WTC11 (cell line): ENCODE measurements around the gene LAMC3. TPM values are rescaled to one million over a fixed set of nuclear protein-coding genes. Genes with fewer than 3 reads are reported as not detected.

Experiments
- ATAC-seq: fragments of 200-7000 bp; cut with Tn5 transposase; 2 replicates; pipeline ENCODE4 v1.10.0; 2021; ENCODE audit warnings: mild to moderate bottlenecking, moderate library complexity
- CTCF ChIA-PET: fragments of 300-600 bp; sonication (Branson Sonifier 250); formaldehyde crosslinking; loops from one replicate; lab custom pipeline; 2021; ENCODE audit warnings: antibody characterized with exemption; lab: Charles Lee
- POLR2A ChIA-PET: fragments of 350-600 bp; sonication (Branson Sonifier 250); formaldehyde crosslinking; loops from one replicate; lab custom pipeline; 2021; ENCODE audit warnings: antibody characterized with exemption; lab: Charles Lee
- DNase-seq: peaks from one replicate; pipeline ENCODE4 v3.0.0; 2021; ENCODE audit warnings: low spot score
- H3K27ac Mint-ChIP-seq: 2 replicates; pipeline ENCODE4 v1.8.0; 2021; ENCODE audit warnings: mixed read lengths
- H3K27me3 Mint-ChIP-seq: 2 replicates; pipeline ENCODE4 v1.8.0; 2021; ENCODE audit warnings: low read depth, mild to moderate bottlenecking, moderate library complexity, mixed read lengths
- H3K36me3 Mint-ChIP-seq: 2 replicates; pipeline ENCODE4 v1.8.0; 2021; ENCODE audit warnings: mixed read lengths
- H3K4me1 Mint-ChIP-seq: 2 replicates; pipeline ENCODE4 v1.8.0; 2022; ENCODE audit warnings: mixed read lengths
- H3K4me3 Mint-ChIP-seq: 2 replicates; pipeline ENCODE4 v1.8.0; 2021; ENCODE audit warnings: mild to moderate bottlenecking, moderate library complexity, mixed read lengths
- H3K9me3 Mint-ChIP-seq: 2 replicates; pipeline ENCODE4 v1.8.0; 2021; ENCODE audit warnings: mixed read lengths
- AFF4 ChIP-seq: sonication (generic); formaldehyde crosslinking; IDR thresholded peaks from 2 replicates; pipeline ENCODE4 v1.8.1; 2023; ENCODE audit warnings: mild to moderate bottlenecking, missing genetic modification reagents, borderline replicate concordance
- ATF2 ChIP-seq: sonication (generic); formaldehyde crosslinking; IDR thresholded peaks from 2 replicates; pipeline ENCODE4 v1.8.1; 2022; ENCODE audit warnings: low read depth, missing genetic modification reagents, borderline replicate concordance
- ATF3 ChIP-seq: sonication (generic); formaldehyde crosslinking; conservative IDR thresholded peaks from 2 replicates; pipeline ENCODE4 v1.8.1; 2022; ENCODE audit warnings: mild to moderate bottlenecking, missing genetic modification reagents
- CREB1 ChIP-seq: sonication (generic); formaldehyde crosslinking; IDR thresholded peaks from 2 replicates; pipeline ENCODE4 v1.8.0; 2023; ENCODE audit warnings: mild to moderate bottlenecking, missing genetic modification reagents
- ERG ChIP-seq: fragments of 250-450 bp; sonication (Bioruptor Pico); IDR thresholded peaks from 2 replicates; pipeline ENCODE4 v1.8.0; 2021; ENCODE audit warnings: mild to moderate bottlenecking
- KAT7 ChIP-seq: sonication (generic); formaldehyde crosslinking; IDR thresholded peaks from 2 replicates; pipeline ENCODE4 v1.8.1; 2023; ENCODE audit warnings: missing genetic modification reagents, mild to moderate bottlenecking, borderline replicate concordance
- PRRX2 ChIP-seq: fragments of 250-450 bp; sonication (Bioruptor Pico); IDR thresholded peaks from 2 replicates; pipeline ENCODE4 v1.8.0; 2021; ENCODE audit warnings: mild to moderate bottlenecking
- TEAD1 ChIP-seq: sonication (generic); formaldehyde crosslinking; IDR thresholded peaks from 2 replicates; pipeline ENCODE4 v1.8.0; 2022; ENCODE audit warnings: mild to moderate bottlenecking, missing genetic modification reagents
- ZNF219 ChIP-seq: sonication (generic); formaldehyde crosslinking; IDR thresholded peaks from 2 replicates; pipeline ENCODE4 v1.8.0; 2023; ENCODE audit warnings: missing genetic modification reagents, mild to moderate bottlenecking, borderline replicate concordance
- ZNF232 ChIP-seq: sonication (generic); formaldehyde crosslinking; IDR thresholded peaks from 2 replicates; pipeline ENCODE4 v1.8.0; 2022; ENCODE audit warnings: mild to moderate bottlenecking, missing genetic modification reagents
- ZNF281 ChIP-seq: sonication (generic); formaldehyde crosslinking; IDR thresholded peaks from 2 replicates; pipeline ENCODE4 v1.8.0; 2023; ENCODE audit warnings: mild to moderate bottlenecking, missing genetic modification reagents
- total RNA-seq: library from RNA; stranded (reverse); gene quantifications from 3 replicates; pipeline ENCODE4 v1.2.3, GENCODE V29; 2021

LAMC3 gene
- total RNA-seq, 1 experiment from 2014 or later = 50.9 TPM

- TF ChIP-seq AFF4 (CRISPR knock-in tag) = no peak
- TF ChIP-seq ERG (CRISPR knock-in tag) = no peak
Observed at GRCh38 chr9:131081868-131082267, 72.9 kb downstream of the LAMC3 start (continued).

GRCh38 chr9:131082774-131083512 is 74.0 kb downstream of the LAMC3 start:
- H3K4me1 Mint-ChIP-seq = no peaks in the 10 kb centered on the region
- no peak for ATAC-seq
- no peak overlapping the region for H3K4me3 Mint-ChIP-seq
- no peaks in the 10 kb centered on the region for H3K27me3 Mint-ChIP-seq
- no peak overlapping the region for H3K27ac Mint-ChIP-seq
- no peaks in the 10 kb centered on the region for H3K9me3 Mint-ChIP-seq
- TF ChIP-seq CREB1 (CRISPR knock-in tag) = no peak
- no peak for TF ChIP-seq ZNF232 (CRISPR knock-in tag)
- no peak for TF ChIP-seq PRRX2 (CRISPR knock-in tag)
- TF ChIP-seq, all 79 proteins: peak for 0
- no peak for DNase-seq
- H3K36me3 Mint-ChIP-seq = no peaks in the 10 kb centered on the region; the same call in 1 of the 2 replicates
- CTCF ChIA-PET = interaction anchor here (1.1 kb wide), 1 partner anchor 13 kb away, joined by 3 read pairs; no protein-coding TSS in a partner anchor
- POLR2A ChIA-PET = no interaction called here

- Mint-ChIP-seq H3K27me3 (no peaks in the 10 kb centered on the region), H3K9me3 (no peaks in the 10 kb centered on the region), H3K4me1 (no peaks in the 10 kb centered on the region), H3K4me3 (no peak overlapping the region), H3K27ac (peak overlapping the region; percentile 76; the same call in 1 of the 2 replicates), H3K36me3 (no peaks in the 10 kb centered on the region; the same call in 1 of the 2 replicates)
- CTCF ChIA-PET = interaction anchor here (0.6 kb wide), 2 partner anchors 12 to 377 kb away, joined by 3 read pairs; partner anchors contain the start of gene AIF1L
- no peak for DNase-seq
- POLR2A ChIA-PET = no interaction called here
- TF ChIP-seq ATF2 (CRISPR knock-in tag) (no peak), TEAD1 (CRISPR knock-in tag) (no peak), ATF3 (CRISPR knock-in tag) (no peak)
- ATAC-seq = no peak
Observed at GRCh38 chr9:131084661-131085369, 75.8 kb downstream of the LAMC3 start.

- Mint-ChIP-seq H3K27ac (peak overlapping the region; percentile 57; the same call in 1 of the 2 replicates), H3K27me3 (no peaks in the 10 kb centered on the region), H3K9me3 (no peaks in the 10 kb centered on the region), H3K4me1 (no peaks in the 10 kb centered on the region), H3K36me3 (no peaks in the 10 kb centered on the region; the same call in 1 of the 2 replicates), H3K4me3 (no peak overlapping the region)
- CTCF ChIA-PET = interaction anchor here (0.6 kb wide), 1 partner anchor 11 kb away, joined by 3 read pairs; the partner anchor contains the start of gene AIF1L
- POLR2A ChIA-PET = no interaction called here
- ATAC-seq (no peak), DNase-seq (no peak)
- no peak for TF ChIP-seq KAT7 (CRISPR knock-in tag)
- TF ChIP-seq ZNF219 (CRISPR knock-in tag) = no peak
- TF ChIP-seq ZNF281 = no peak
Observed at GRCh38 chr9:131085370-131086122, 76.6 kb downstream of the LAMC3 start.
